Kidney capillary endothelial cell (primary cell): Measurements from ENCODE around the gene MDM2.
"Not testable (repeated sequence)": the region's sequence is repeated elsewhere in the genome, so short reads cannot be mapped to it uniquely, and the experiment has no call there.

Source experiments
- DNase-seq: peaks from one replicate; pipeline ENCODE4 v3.0.0-alpha.2; 2018; ENCODE audit warnings: low spot score

MDM2 gene

DNA sequence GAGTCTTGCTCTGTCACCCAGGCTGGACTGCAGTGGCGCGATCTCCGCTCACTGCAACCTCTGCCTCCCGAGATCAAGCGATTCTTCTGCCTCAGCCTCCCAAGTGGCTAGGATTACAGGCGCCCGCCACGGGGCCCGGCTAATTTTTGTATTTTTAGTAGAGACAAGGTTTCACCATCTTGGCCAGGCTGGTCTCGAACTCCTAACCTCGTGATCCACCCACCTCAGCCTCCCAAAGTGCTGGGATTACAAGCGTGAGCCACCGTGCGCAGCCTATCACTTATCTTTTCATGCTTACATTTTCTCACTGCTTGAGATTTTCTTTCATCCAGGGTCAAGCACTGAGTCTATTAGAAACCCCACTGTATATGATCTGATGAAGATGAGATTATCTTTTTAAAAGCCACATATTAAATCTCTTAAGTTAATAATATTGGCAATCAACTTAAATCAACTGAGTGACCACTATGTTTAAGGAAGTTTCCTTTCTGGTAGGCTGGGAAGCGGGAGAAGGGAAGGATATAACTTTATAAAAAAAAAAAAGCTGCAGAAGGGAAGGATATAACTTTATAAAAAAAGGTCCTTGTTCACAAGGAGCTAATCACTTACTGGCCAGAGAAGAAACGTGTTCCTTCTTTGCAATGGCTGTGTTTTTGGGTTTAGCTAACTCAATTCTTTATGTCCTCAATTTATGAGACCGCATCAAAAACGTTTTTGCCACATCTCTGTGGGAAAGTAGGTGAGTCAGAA lies 1.3 kb upstream of the MDM2 start:
- no peak for DNase-seq

DNA sequence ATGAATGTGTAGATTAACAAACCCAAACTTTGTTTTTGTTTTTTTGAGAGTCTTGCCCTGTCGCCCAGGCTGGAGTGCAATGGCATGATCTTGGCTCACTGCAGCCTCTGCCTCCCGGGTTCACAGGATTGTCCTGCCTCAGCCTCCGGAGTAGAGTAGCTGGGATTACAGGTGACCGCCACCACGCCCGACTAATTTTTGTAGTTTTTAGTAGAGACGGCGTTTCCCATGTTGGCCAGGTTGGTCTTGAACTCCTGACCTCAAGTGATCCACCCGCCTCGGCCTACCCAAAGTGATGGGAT lies 752 bp upstream of the MDM2 start:
- not testable (repeated sequence) for DNase-seq

GRCh38 chr12:68808388-68809189 lies 612 bp downstream of the MDM2 start:
- peak; percentile 95 for DNase-seq

- no peak for DNase-seq
Observed at GRCh38 chr12:68809190-68810026, 1.4 kb downstream of the MDM2 start.

DNA sequence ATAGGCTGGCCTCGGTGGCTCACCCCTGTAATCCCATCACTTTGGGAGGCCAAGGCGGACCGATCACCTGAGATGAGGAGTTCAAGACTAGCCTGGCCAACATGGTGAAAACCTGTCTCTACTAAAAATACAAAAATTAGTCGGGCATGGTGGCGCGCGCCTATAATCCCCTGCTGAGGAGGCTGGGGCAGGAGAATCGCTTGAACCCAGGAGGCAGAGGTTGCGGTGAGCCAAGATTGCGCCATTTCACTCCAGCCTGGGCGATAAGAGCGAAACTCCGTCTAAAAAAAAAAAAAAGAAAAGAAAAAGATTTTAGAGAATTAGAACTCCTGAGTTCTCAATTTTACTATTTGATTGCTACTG lies 2.0 kb downstream of the MDM2 start:
- DNase-seq, result not testable (repeated sequence)

GRCh38 chr12:68811573-68811972 lies 3.6 kb downstream of the MDM2 start:
- DNase-seq, result not testable (repeated sequence)

DNA sequence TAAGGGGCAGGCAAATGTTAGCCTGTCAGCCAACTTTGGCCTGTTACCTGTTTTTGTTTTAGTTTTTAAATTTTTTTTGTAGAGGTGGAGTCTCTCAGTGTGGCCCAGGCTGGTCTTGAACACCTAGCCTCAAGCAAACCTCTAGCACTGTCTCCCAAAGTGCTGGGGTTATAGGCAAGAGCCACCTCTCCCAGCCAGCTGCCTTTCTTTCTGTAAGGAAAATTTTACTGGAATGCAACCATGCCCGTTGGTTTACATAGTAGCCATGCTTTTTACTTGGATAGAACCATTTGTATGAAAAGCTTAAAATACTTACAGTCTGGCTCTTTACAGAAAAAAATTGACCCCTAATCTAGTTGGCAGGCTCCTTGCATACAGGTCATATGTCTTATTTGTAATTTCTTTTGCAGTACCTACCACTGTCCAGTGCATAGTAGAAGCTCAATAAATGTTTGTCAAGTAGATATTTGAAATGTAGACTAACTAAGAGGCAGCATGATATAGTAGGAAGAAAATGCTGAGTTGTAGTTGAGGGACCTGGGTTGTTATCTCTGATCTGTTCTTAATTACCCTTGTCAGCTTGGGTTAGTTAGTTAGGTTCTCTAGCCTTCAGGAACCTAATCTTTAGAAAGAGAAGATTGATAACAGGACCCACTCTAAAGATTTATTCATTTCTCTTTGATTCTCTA lies 4.7 kb downstream of the MDM2 start:
- DNase-seq, result no peak

DNA sequence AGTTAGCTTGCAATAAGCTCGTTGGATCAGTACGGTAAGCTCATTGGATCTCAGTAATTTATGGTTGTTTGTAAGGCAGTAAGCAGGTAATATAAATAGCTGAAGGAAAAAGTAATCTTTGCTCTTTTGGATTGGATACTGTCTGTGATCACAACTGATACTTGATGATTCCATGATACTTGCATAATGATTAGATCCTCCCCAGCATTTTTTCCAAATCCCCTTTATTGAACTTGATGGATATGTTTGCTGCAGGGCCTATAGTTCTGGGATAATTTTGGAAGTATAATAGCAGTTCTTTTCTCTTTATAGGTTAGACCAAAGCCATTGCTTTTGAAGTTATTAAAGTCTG lies 5.2 kb downstream of the MDM2 start:
- DNase-seq, result no peak

DNA sequence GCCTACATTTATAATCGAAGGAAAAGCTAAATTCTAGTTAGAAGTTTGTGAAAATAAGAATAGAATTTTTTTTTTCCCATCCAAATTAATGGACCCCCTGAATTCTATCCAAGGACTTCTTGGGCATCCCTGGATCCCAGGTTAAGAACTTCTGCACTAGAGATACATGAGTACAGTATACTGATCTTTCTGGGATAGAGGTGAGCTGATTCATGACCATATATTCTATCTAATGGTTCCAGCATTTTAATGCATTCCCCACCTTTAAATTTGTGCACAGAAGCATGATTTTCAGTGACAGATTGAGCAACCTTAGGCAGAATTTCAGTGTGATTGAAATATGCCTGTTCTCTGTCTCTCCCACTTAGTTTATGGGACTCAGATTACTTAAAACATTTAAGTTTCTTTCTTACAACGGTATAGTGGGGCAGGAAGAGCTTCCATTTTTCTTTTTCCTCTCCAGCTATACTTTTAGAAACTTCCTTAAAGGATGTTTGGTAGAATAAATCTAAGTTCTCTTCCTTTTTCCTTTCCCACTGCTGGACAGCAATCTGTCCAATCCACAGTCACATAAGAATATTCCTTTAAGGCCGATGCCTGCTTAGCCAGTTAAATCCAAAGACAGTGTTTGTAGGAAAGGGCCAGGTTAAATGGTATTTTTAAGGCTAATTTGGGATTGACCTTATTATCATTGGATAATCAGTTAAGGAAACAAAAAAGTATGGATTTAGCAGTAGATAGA lies 6.7 kb downstream of the MDM2 start:
- DNase-seq, result no peak

DNA sequence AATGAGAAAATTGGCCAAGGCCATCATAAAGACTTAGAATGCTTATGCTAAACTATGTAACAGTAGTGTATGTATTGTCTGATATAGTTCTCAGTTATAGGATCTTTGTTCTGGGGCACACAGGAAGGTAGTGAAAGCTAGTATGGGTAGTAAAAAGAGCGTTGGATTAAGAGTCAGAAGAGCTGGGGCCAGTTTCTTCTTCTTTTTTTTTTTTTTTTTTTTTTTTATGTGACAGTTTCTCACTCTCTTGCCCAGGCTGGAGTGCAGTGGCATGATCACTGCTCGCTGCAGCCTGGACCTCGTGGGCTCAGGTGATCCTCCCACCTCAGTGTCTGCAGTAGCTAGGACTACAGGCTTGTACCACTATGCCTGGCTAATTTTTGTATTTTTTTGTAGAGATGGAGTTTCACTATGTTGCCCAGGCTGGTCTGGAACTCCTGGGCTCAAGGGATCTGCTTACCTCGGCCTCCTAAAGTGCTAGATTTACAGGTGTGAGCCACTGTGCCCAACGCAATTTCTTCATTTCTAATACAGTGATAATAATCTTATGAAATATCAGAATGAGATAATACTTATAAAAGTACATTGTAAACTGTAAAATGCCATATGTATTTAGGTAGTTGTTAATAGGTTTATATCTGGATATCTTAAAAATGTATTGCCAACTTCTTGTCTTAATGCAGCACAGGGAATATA lies 7.4 kb downstream of the MDM2 start:
- DNase-seq, result no peak

DNA sequence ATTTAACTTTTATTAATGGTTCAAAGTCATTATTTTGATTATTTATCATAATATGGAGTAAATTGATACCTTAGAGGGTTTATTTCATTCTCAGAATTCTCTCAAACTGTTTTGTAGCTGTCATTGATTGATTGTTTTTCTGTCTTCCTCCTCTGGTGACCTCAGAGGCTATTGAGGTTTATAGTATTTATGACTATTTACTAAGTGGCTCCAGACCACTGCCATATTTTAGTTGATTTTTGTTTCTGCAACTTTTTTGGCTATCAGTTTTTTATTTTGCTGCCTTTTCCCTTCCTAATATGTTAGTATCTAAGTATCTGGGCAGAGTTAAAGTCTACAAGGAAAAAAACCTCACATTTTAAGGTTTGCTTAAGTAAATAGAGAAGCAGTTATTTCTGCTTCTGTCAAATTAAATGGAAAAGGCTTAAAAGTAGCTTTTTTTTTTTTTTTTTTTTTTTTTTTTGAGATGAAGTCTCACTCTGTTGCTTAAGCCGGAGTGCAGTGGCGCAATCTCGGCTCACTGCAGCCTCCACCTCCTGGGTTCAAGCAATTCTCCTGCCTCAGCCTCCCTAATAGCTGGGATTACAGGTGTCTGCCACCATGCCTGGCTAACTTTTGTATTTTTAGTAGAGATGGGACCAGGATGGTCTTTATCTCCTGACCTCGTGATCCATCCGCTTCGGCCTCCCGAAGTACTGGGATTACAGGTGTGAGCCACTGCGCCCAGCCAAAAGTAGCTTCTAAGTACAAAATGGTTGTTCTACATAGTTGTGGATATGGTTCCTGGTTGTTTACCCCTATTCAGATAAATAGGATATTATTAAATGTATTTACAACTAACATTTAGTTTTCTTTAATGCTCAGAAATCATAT lies 8.2 kb downstream of the MDM2 start:
- no peak for DNase-seq

- DNase-seq, result not testable (repeated sequence)
Observed at GRCh38 chr12:68819481-68819880, 11.5 kb downstream of the MDM2 start.

DNA sequence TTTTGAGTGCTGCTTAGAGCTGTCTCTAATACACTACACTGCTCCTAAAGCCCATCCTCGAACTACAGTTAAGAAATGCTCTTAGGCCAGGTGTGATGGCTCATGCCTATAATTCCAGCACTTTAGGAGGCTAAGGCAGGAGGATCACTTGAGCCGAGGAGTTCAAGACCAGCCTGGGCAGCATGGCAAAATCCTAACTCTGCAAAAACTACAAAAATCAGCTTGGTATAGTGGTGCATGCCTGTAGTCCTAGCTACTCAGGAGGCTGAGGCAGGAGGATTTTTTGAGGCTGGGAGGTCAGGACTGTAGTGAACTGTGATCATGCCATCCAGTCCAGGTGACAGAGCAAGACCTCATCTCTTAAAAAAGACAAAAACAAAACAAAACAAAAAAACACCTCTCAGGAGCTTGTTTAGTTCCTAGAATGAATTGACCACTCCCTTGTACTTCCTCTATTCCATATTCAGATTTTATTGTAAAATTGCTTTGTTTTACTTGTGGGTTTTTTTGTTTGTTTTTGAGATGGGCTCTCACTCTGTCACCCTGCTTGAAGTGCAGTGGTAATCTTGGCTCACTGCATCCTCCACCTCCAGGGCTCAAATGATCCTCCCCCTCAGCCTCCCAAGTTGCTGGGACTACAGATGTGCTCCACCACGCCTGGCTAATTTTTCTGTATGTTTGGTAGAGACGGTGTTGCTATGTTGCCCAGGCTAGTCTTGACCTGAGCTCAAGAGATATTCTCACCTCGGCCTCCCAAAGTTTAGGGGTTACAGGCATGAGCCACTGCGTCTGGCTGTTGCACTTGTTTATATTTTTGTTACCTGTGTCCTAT lies 13.6 kb downstream of the MDM2 start:
- DNase-seq, result no peak

DNA sequence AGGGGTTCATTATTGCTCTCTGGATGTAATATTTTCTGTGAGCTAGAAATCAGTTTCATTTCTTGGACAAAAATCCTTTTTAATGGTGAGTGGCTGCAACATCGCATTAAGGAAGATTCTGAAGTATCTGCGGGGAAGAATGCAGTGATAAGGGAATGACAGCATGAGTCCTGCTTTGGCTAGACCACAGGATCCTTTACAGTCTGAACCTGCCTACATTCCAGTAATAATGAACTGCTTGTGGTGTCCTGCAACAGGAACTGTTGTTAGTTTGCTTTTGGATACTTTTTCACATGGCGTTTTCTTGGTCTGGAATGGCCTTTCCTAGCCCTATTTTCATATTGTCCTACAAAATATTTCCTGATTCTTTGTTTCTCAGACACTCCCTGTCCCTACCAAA lies 15.7 kb downstream of the MDM2 start:
- no peak for DNase-seq

- DNase-seq, result no peak
Observed at GRCh38 chr12:68824131-68824530, 16.2 kb downstream of the MDM2 start.

- no peak for DNase-seq
Observed at GRCh38 chr12:68824597-68825250, 16.7 kb downstream of the MDM2 start.

DNA sequence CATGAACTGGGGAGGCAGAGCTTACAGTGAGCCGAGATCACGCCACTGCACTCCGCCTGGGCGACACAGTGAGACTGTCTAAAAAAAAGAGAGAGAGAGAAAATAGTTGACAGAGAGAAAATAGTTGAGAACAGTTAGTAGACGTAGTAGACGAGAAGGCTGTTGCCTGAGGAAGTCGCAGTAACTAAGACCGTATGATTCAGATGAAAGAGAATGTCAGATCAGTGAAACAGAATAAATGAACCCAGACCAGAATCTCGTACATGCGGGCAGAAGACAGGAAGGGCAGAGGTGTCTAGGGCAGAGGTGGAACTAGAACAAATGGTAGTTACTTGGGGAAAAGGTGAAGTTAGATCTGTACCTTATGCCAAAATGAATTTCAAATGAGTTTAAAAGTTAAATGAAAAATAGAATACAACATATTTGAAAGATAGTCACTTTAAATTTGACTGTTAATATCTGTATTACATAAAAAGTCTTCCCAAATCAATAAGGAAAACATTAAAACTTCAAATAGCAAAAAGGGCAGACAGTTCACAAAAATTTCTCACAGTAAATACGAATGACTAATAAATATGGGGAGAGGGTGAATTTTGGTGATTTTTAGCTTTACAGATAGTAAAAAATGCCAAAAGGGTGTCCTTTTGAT lies 17.7 kb downstream of the MDM2 start:
- no peak for DNase-seq
